T-cell (primary cell): ENCODE measurements around the gene FAM13A. TPM values are rescaled to one million over a fixed set of nuclear protein-coding genes. Genes with fewer than 3 reads are reported as not detected.
"Not testable (repeated sequence)": the region's sequence is repeated elsewhere in the genome, so short reads cannot be mapped to it uniquely, and the experiment has no call there.

Experiments
- ATAC-seq, 4 experiments: fragments of 200-7000 bp in 3 of 4; fragments of 150-1000 bp in 1 of 4; cut with Tn5 transposase; replicated peaks in 1 of 4; 1 replicate in 3 of 4; 2 replicates in 1 of 4; pipeline ENCODE4 v1.10.0; 2021; ENCODE audit warnings: moderate library complexity in 3 of 4, mild to moderate bottlenecking in 2 of 4, moderate number of reproducible peaks in 1 of 4
- CTCF ChIA-PET, 2 donors: fragments of 300-600 bp; sonication (Branson Sonifier 250); formaldehyde crosslinking; loops; one replicate each; lab custom pipeline; 2022; ENCODE audit warnings: antibody characterized with exemption in 2 of 2; lab: Charles Lee
- POLR2A ChIA-PET, 2 donors: fragments of 300-600 bp; sonication (Branson Sonifier 250); formaldehyde crosslinking; loops; one replicate each; lab custom pipeline; 2022; ENCODE audit warnings: antibody characterized with exemption in 2 of 2; lab: Charles Lee
- DNase-seq, 35 experiments: peaks; one replicate each; pipeline versions ENCODE4 v3.0.0 to v3.0.0-alpha.2; 2013 to 2023
- H3K27ac ChIP-seq: one replicate; pipeline ENCODE4 v1.5.1; 2013; ENCODE audit warnings: low read length
- H3K27me3 ChIP-seq, 2 experiments: replicated peaks in 1 of 2; 1 replicate in 1 of 2; 2 replicates in 1 of 2; pipeline versions ENCODE4 v1.6.1 to v1.7.0; 2013; ENCODE audit warnings: low read length in 1 of 2, mixed read lengths in 1 of 2; ENCODE audit not compliant: control insufficient read depth in 2 of 2, insufficient read depth in 2 of 2; ENCODE audit errors: extremely low read depth in 1 of 2
- H3K36me3 ChIP-seq, 2 donors: 1 replicate in 1 of 2; 2 replicates in 1 of 2; pipeline versions ENCODE4 v1.6.1 to v1.7.0; 2013; ENCODE audit warnings: low read length in 1 of 2; ENCODE audit not compliant: control insufficient read depth in 2 of 2, insufficient read depth in 1 of 2; ENCODE audit errors: extremely low read depth in 1 of 2
- H3K4me1 ChIP-seq, 2 experiments: 1 replicate in 1 of 2; 2 replicates in 1 of 2; pipeline versions ENCODE4 v1.6.1 to v1.7.0; 2013; ENCODE audit warnings: low read length in 2 of 2, mixed read lengths in 1 of 2; ENCODE audit not compliant: insufficient read depth in 2 of 2, control insufficient read depth in 1 of 2; ENCODE audit errors: extremely low read depth in 1 of 2
- H3K4me3 ChIP-seq, 2 donors: 1 replicate in 1 of 2; 2 replicates in 1 of 2; pipeline versions ENCODE4 v1.5.1 to v1.7.0; 2013; ENCODE audit warnings: mild to moderate bottlenecking in 2 of 2, low read length in 1 of 2, moderate library complexity in 1 of 2; ENCODE audit not compliant: control insufficient read depth in 1 of 2; ENCODE audit errors: extremely low read depth in 1 of 2
- H3K9me3 ChIP-seq: 2 replicates; pipeline ENCODE4 v1.7.0; 2013
- H3K27ac Mint-ChIP-seq, 2 donors: one replicate each; pipeline ENCODE4 v1.8.0; 2020 to 2021; ENCODE audit warnings: mild to moderate bottlenecking in 2 of 2, mixed read lengths in 2 of 2
- H3K27me3 Mint-ChIP-seq, 2 donors: one replicate each; pipeline ENCODE4 v1.8.0; 2021 to 2022; ENCODE audit warnings: mixed read lengths in 2 of 2
- H3K36me3 Mint-ChIP-seq: one replicate; pipeline ENCODE4 v1.8.0; 2021; ENCODE audit warnings: mixed read lengths
- H3K4me1 Mint-ChIP-seq, 3 donors: one replicate each; pipeline ENCODE4 v1.8.0; 2020 to 2022; ENCODE audit warnings: mixed read lengths in 3 of 3, mild to moderate bottlenecking in 1 of 3
- H3K4me3 Mint-ChIP-seq, 3 donors: one replicate each; pipeline ENCODE4 v1.8.0; 2020 to 2022; ENCODE audit warnings: mild to moderate bottlenecking in 3 of 3, mixed read lengths in 3 of 3, moderate library complexity in 3 of 3
- H3K9me3 Mint-ChIP-seq, 3 donors: one replicate each; pipeline ENCODE4 v1.8.0; 2020 to 2022; ENCODE audit warnings: mixed read lengths in 3 of 3
- WGBS: methylation state at CpG from one replicate; pipeline ENCODE4 v1.1.5; 2013; ENCODE audit warnings: missing lambda C conversion rate; ENCODE audit not compliant: insufficient coverage; 5-methylcytosine and 5-hydroxymethylcytosine counted together
- total RNA-seq, 35 experiments: library from RNA in 6 of 35; stranded (reverse) in 6 of 35; fragments of 120-200 nt in 1 of 35; gene quantifications; one replicate each; pipeline versions ENCODE4 v1.2.1 to v1.2.4 and lab custom pipeline; 2013 to 2026

Gene FAM13A
- total RNA-seq, 5 donors from 2014 or later (not counting 1 experiment from before 2014, with no cell fraction given): 11.3 to 92.9 (median 22.7) TPM

- ChIA-PET CTCF (interaction anchor here (0.5 to 0.6 kb wide), 3 partner anchors 20 to 1959 kb away, joined by 3 to 6 read pairs (median 4); no protein-coding TSS in a partner anchor), POLR2A (no interaction called here)
- no peaks in the 10 kb centered on the region for H3K4me1 ChIP-seq
- H3K4me3 Mint-ChIP-seq: no peak overlapping the region
- DNase-seq (no peak), ATAC-seq (no peak)
- H3K4me3 ChIP-seq: no peak overlapping the region
- peaks cover 0 to 5% (median 0%) of the 10 kb centered on the region in 3 donors for H3K4me1 Mint-ChIP-seq
- H3K27me3 Mint-ChIP-seq: no peaks in the 10 kb centered on the region
- H3K27ac Mint-ChIP-seq: no peak overlapping the region
- H3K9me3 Mint-ChIP-seq: no peaks in the 10 kb centered on the region
- no peaks in the 10 kb centered on the region for H3K27me3 ChIP-seq
- H3K36me3 ChIP-seq: no peaks in the 10 kb centered on the region
- no CpG with 5 or more reads among the region's 2 CpGs for WGBS
- no peaks in the 10 kb centered on the region for H3K9me3 ChIP-seq
- H3K36me3 Mint-ChIP-seq: no peaks in the 10 kb centered on the region
- H3K27ac ChIP-seq: no peak overlapping the region
Measured at GRCh38 chr4:88999392-88999930, 57.5 kb downstream of the FAM13A start.

DNA sequence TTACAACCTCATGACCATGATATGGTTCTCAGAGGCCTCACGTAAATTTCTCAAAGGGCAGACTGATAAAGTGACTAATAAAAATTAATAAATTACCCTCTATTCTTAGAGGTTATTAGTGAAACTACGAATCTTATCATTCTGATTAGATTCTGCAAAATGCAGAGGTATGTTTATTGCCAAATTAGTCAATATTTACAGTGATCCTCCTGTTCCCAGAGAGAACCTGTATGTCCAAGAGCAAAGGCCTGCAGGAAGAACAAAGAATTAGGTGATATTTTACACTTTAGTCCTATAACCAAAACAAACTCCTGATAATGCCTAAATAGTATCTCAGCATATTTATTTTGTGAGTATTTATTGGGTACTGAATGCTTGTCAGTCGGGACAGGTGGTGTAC is 58.1 kb downstream of the FAM13A start:
- Mint-ChIP-seq H3K27ac (no peak overlapping the region), H3K4me3 (no peak overlapping the region), H3K36me3 (no peaks in the 10 kb centered on the region), H3K9me3 (no peaks in the 10 kb centered on the region), H3K4me1 (peaks cover 0 to 5% (median 0%) of the 10 kb centered on the region in 3 donors), H3K27me3 (no peaks in the 10 kb centered on the region)
- Histone ChIP-seq H3K27ac (no peak overlapping the region), H3K27me3 (no peaks in the 10 kb centered on the region), H3K36me3 (no peaks in the 10 kb centered on the region), H3K4me3 (no peak overlapping the region), H3K4me1 (no peaks in the 10 kb centered on the region), H3K9me3 (no peaks in the 10 kb centered on the region)
- ATAC-seq: no peak
- ChIA-PET CTCF (interaction anchor here in 1 of 2 donors (0.5 to 0.6 kb wide), 2 partner anchors 21 to 1958 kb away, joined by 3 to 6 read pairs; no protein-coding TSS in a partner anchor), POLR2A (no interaction called here)
- no peak for DNase-seq
- WGBS: no CpG with 5 or more reads among the region's 3 CpGs

DNA sequence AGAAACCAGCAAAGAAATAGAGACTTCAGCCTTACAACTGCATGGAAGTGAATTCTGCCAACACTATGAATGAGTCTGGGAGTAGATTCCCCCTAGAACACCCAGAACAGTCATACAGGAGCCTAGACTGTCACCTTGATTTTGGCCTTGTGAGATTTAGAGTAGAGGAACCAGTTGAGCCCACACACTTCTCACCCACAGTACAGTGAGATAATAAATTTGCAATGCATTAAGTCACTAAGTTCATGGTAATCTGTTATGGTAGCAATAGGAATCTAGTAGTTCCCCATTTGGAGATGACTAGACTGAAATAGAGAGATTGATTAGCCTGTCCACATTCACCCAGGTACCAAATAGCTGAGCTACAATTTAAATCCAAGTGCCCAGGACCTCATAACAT is 59.0 kb downstream of the FAM13A start:
- POLR2A ChIA-PET: no interaction called here
- H3K4me1 ChIP-seq: no peaks in the 10 kb centered on the region
- H3K9me3 ChIP-seq: no peaks in the 10 kb centered on the region
- H3K9me3 Mint-ChIP-seq: no peaks in the 10 kb centered on the region
- no peaks in the 10 kb centered on the region for H3K36me3 Mint-ChIP-seq
- H3K36me3 ChIP-seq: no peaks in the 10 kb centered on the region
- H3K27me3 ChIP-seq: no peaks in the 10 kb centered on the region
- no peak overlapping the region for H3K4me3 Mint-ChIP-seq
- ATAC-seq (no peak), DNase-seq (no peak)
- CTCF ChIA-PET: interaction anchor here (0.7 to 1.4 kb wide), 2 partner anchors 26 to 638 kb away, joined by 3 to 5 read pairs; no protein-coding TSS in a partner anchor
- no peak overlapping the region for H3K27ac Mint-ChIP-seq
- peaks cover 0 to 5% (median 0%) of the 10 kb centered on the region in 3 donors for H3K4me1 Mint-ChIP-seq
- H3K27me3 Mint-ChIP-seq: no peaks in the 10 kb centered on the region
- no peak overlapping the region for H3K4me3 ChIP-seq
- no peak overlapping the region for H3K27ac ChIP-seq

DNA sequence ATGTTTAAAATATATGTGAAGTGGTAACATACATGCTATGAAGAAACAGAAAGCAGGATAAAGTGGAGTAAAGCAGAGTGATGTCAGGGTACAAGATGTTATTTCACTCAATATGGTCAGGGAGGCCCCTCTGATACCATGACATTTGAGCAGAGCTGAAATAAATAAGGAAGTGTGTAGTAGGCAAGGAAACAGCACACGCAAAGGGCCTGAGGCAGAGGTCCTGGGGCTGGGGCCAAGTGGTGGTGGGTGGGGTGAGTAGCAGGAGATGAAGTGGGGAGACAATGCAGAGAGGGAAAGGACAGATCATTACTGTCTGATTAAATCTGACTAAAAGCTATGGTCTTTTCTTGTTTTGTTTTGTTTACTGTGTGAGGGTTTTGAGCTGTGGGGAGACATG is 61.1 kb downstream of the FAM13A start:
- H3K36me3 Mint-ChIP-seq: no peaks in the 10 kb centered on the region
- no peak overlapping the region for H3K4me3 Mint-ChIP-seq
- H3K27ac Mint-ChIP-seq: no peak overlapping the region
- H3K4me3 ChIP-seq: no peak overlapping the region
- DNase-seq (no peak), ATAC-seq (no peak)
- POLR2A ChIA-PET: no interaction called here
- no peaks in the 10 kb centered on the region for H3K27me3 ChIP-seq
- no peaks in the 10 kb centered on the region for H3K4me1 ChIP-seq
- H3K27ac ChIP-seq: no peak overlapping the region
- H3K9me3 Mint-ChIP-seq: no peaks in the 10 kb centered on the region
- CTCF ChIA-PET: no interaction called here
- WGBS: 100% methylated on average over 1 of the region's 1 CpG
- no peaks in the 10 kb centered on the region for H3K9me3 ChIP-seq
- no peaks in the 10 kb centered on the region for H3K36me3 ChIP-seq
- H3K4me1 Mint-ChIP-seq: peaks cover 0 to 5% (median 0%) of the 10 kb centered on the region in 3 donors
- H3K27me3 Mint-ChIP-seq: no peaks in the 10 kb centered on the region

- WGBS: 100% methylated on average over 1 of the region's 1 CpG
- H3K36me3 ChIP-seq, H3K4me3 ChIP-seq, H3K27me3 ChIP-seq, H3K27me3 Mint-ChIP-seq, ATAC-seq, H3K4me3 Mint-ChIP-seq, H3K4me1 ChIP-seq, H3K27ac Mint-ChIP-seq, H3K9me3 Mint-ChIP-seq, H3K36me3 Mint-ChIP-seq, POLR2A ChIA-PET, H3K27ac ChIP-seq, H3K9me3 ChIP-seq, DNase-seq, CTCF ChIA-PET, H3K4me1 Mint-ChIP-seq: not testable (repeated sequence)
Measured at GRCh38 chr4:88995257-88995656, 61.7 kb downstream of the FAM13A start.

DNA sequence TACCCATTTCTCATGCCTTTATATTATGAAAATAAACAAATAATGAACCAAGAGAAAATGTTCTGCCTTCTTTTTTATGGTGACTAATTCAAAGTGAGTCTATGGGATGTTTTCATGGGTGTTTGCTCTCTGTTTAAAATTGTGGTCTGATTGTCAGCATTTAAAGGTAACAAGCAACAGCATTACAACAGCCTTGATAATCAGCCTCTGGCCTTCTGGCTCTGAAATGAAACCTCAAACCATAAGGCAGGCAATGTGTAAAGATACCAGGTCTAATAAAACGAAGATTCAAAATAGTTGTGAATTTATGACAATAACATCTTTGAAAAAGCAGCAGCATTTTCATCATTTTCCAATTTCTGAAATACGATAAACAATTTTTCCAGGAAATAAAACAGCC is 63.7 kb downstream of the FAM13A start:
- no peaks in the 10 kb centered on the region for H3K4me1 Mint-ChIP-seq
- WGBS: no CpG with 5 or more reads among the region's 2 CpGs
- no peak overlapping the region for H3K27ac ChIP-seq

More for the DNA sequence above, 63.7 kb downstream of the FAM13A start:
- POLR2A ChIA-PET: no interaction called here
- Mint-ChIP-seq H3K9me3 (no peaks in the 10 kb centered on the region), H3K27me3 (no peaks in the 10 kb centered on the region), H3K4me3 (no peak overlapping the region), H3K36me3 (no peaks in the 10 kb centered on the region), H3K27ac (no peak overlapping the region)
- CTCF ChIA-PET: no interaction called here
- H3K36me3 ChIP-seq: no peaks in the 10 kb centered on the region
- no peak for ATAC-seq
- no peak for DNase-seq
- no peak overlapping the region for H3K4me3 ChIP-seq
- no peaks in the 10 kb centered on the region for H3K4me1 ChIP-seq
- no peaks in the 10 kb centered on the region for H3K27me3 ChIP-seq
- no peaks in the 10 kb centered on the region for H3K9me3 ChIP-seq
